NCI-H446 treated with DMSO at 0.1 percent for 48 hours (cell line): ENCODE measurements around the gene RPS3A.
A peak's percentile ranks its signal among the peaks of the same experiment; 100 is the strongest.
"Not testable (repeated sequence)": the region's sequence is repeated elsewhere in the genome, so short reads cannot be mapped to it uniquely, and the experiment has no call there.

Experiments
- DNase-seq: peaks from one replicate; lab custom pipeline; 2025; lab: John Stamatoyannopoulos, UW

RPS3A gene

DNA sequence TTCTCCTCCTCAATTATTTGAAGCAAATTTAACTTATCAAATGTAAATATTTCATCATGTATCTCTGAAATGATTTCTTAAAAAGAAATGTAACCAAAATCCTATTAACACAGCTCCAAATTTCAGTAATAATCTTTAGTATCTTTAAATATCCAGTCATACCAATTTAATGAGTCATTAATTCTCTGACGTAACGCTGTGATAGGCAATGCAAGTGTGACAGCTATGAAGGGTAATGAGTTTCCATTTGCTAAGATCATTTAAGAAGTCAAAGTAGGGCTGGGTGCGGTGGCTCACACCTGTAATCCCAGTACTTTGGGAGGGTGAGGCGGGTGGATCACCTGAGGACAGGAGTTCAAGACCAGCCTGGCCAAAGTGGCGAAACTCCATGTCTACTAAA, 15.6 kb downstream of the RPS3A start:
- DNase-seq = no peak

DNA sequence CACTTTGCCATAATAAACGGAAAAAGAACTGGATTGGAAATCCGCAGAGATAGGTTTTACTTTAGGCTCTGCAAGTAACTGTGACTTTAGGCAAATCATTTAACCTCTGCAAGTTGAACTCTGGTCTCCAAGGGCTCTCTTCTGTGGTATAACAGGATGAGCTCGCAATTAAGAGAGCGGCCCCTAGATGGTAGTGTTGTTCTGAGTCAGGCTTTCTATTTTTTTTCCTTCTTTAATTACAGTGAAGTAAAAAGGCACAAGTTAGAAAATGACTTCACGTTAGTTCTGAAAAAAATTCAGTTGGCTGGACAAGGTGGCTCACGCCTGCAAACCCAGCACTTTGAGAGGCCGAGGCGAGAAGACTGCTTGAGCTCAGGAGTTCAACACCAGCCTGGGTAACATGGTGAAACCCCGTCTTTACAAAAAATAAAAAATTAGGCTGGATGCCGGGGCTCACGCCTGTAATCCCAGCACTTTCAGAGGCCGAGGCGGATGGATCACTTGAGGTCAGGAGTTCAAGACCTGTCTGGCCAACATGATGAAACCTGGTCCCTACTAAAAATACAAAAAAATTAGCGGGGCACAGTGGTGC, 18.0 kb downstream of the RPS3A start:
- peak; percentile 25 for DNase-seq

DNA sequence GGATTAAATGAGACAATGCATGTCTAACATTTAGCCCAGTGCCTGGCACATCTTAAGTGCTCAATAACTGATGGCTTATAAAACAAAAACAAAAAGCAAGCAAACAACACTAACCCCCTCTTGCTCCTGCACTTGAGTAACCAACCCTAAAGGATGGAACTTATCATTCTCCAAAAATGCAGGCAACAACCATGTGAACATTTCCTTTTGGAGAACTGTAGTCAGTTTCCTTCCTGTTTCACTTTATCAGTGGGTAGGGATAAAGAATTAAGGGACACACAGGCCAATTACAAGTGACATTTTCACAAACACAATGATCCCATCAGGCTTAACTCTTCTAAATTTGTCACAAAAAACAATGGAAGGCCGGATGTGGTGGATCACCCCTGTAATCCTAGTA, 30.4 kb downstream of the RPS3A start:
- DNase-seq = no peak

DNA sequence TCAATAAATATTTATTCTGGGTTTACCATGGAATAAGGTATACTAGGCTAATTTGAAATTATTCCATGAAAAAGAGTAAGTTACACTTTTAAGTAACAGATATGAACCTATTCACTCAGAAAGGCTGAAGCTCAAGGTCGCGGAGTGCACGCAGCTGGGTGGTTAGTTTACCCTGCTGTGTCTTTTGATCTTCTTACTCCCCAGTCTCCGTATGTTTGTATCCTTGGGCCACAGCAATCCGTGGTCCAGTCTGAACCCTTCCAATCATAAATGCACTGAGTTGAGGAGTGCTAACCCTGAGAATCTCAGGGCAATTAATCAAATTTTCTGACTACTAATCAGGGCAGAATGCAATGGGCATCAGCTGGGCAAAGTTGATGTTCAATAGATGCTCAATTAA, 33.9 kb downstream of the RPS3A start:
- DNase-seq = no peak

DNA sequence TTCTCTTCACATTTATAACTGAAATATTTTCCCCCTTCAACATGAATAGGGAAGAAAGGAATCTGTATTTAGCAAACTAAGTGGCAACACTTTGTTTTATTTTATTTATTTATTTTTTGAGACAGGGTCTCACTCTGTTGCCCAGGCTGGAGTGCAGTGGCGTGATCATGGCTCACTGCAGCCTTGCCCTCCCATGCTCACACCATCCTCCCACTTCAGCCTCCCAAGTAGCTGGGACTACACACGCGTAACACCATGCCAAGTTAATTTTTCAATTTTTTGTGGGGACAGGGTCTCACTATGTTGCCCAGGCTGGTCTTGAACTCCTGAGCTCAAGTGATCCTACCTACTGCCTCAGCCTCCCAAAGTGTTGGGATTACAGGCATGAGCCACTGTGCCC, 36.6 kb downstream of the RPS3A start:
- DNase-seq = not testable (repeated sequence)

DNA sequence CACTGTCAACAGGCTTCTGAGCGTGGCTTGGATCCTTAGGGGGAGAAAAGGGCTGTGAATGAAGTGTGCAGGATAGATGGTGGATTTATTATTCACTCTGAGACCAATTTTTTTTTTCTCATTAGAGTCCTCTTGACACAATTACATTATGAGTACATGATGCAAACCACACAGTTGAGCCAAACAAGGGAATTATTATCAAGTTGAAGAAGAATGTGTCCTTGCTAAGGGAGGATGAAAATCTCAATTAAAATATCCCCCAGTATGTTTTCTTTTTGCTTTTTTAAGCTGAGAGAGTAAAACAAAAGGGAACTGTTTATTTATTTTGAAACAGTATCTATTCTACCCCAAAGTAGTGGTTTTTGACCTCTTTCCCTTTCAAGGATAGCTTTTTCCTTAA, 40.4 kb downstream of the RPS3A start:
- no peak for DNase-seq

DNA sequence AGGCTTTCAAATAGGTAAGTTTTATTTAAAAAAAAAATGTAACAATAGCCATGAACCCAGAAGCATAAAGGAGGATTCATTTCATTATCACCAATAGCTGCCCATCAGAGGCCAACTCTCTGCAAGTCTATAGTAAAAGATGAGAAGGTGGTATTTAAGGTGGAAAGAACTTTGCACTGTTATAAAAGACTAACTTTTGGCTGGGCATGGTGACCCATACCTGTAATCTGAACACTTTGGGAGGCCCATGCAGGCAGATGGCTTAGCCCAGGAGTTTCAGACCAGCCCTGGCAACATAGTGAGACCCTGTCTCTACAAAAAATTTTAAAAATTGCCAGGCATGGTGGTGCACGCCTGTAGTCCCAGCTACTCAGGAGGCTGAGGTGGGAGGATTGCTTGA, 43.3 kb downstream of the RPS3A start:
- no peak for DNase-seq

DNA sequence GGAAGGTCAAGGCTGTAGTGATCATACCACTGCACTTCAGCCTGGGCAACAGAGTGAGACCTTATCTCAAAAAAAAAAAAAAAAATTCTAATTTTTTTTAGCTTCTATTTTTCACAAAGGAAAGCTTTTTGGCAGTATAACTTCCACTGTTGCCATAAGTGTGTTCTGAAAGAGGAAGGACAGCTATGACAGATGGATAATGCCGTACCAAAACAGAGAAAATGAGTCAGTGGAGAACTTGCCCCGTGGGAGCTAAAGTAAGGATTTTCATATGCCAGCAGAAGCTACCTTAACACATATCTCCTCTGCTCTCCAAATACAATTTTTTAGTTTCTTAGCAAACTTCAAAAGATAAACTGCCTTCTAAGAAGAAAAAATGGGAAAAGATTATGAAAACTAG, 43.7 kb downstream of the RPS3A start:
- no peak for DNase-seq

DNA sequence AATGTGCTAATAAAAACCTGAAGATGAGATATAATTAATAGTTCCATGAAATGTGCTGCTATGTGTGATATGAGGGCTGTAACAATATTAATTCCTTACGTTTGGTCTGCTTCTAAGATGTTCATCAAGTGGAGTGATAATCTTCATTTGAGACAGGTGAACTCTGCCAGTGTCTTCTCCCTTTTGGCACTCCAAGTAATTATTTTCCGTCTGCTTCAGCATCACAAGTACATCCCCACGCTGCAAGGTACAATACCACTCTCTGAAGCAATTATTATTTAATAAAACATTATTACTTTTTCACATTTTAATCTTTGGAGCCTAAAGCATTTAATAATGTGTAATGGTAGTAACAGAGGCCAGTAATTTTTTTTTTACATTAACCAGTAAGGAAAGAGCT, 44.4 kb downstream of the RPS3A start:
- DNase-seq = no peak

DNA sequence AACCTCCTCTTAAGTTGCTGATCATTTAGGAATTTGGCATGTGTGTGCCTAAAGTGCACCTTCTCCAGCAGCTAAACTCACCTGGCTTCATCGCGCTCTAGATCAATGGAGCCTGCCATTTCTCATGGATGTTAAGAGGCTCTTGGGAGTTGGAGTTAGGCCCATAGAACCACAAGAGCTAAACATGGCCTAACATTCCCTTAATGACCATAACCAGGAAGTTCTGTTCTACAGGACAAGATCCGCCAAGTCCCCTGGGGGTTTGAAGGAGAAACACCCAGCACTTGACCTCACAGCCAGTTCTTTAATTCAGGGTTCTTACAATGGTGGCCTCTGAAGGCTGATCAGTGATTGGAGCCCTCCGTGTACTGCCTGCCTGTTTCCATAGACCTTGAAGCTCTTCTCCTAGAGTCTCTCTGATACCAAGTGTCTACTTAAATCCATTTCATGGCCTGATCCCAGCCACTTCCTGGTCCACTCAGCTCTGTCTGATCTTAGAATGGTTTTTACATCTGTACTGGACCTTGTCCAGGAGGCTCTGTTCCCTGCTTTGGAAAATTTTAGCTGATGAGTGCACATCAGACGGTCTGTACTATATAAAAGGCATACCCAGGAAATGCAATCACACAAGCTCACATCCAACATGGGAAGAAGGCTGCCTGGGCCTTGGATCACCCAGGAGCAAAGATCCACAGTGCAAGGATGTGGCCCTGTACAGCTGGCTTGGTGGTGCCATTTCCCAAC, 45.1 kb downstream of the RPS3A start:
- no peak for DNase-seq

DNA sequence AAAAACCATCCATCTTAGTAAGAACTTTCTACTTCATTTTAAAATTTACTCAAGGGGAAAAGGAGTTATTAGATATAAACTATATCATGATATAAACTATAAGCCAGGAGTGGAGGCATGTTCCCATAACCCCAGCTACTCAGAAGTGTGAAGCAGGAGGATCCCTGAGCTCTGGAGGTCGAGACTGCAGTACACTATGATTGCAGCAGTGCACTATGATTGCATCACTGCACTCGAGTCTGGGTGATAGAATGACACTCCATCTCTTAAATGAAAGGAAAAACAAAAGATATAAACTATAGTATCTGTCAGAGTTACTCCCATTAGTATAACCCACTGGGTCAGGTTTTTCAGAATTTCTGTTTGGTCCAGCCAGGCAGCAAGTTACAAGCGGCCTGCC, 47.6 kb downstream of the RPS3A start:
- no peak for DNase-seq

DNA sequence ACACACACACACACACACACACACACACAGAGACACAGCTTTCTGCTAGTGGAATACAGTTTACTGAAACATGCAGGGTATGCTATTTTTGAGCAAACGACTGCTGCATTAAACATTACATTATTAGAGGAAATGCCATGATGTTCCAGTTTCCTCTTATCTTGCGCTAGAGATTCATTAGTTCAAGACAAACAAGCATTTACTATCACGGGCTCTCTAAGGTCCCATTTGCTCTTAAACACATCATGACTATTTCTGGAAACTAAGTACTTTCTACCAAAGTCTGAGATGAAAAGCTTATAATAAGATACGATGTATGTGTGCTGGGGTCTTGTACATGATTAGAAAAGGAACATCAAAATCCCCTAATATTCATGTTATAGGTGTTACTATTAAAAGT, 48.8 kb downstream of the RPS3A start:
- DNase-seq = no peak

DNA sequence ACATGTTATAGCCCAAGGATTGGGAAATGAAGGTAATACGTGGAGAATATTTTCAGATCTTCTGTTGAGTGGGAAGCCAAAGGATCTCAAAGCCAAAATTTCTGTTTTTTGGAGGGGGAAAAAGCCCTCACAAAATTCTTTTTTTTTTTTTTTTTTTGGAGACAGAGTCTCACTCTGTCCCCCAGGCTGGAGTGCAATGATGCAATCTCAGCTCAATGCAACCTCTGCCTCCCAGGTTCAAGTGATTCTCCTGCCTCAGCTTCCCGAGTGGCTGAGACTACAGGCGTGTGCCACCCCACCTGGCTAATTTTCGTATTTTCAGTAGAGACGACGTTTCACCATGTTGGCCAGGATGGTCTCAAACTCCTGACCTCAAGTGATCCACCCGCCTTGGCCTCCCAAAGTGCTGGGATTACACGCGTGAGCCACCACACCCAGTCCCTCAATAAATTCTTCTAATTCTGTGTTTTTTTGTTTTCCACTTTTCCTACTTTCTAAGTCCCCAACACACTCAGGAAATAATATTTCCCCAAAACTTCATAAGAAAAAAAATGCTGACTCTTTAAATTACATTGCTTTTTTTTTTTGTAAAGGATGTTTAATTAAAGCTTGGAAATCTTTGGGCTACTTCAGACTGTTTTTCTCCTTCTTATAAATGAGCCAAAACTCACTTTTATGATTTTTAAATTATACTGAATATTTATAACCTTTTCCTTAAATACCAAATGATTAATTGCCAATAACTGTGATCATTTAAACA, 51.6 kb downstream of the RPS3A start:
- no peak for DNase-seq

DNA sequence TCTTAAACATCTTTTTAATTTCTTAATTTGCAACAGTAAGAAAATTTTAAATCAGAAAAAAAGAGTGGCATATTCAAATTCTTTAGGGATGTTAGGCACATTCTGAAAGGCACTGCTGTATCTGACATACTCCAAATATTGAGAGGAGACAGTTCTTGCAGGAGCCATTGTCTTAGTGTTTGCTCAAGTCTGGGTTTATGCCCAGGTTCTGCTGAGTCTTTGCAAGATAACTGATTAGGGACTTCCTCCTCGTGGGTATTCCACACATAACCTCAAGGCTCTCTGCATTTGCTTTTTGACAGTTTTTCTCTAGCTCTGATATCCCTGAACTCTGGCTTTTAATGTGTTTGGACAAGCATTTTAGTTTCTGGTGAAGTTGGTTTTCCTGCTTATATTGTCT, 52.6 kb downstream of the RPS3A start:
- DNase-seq = no peak

DNA sequence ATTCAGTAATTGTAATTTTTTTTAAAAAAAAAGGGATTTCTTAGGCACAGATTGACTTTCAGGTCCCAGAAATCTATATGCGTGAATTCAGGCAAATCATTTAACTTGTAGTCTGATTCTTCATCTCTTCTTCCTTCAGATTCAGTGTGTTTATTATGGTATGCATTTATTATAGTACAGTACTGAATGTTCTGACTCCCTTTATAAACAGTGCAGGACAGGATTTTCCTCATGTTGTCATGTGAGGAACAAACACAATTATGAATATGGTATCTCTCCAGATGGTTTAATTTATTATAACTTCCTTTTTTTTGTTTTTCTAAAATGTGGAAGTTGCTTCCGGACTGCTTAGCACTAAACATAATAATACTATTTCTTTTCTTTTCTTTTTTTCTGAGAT, 54.2 kb downstream of the RPS3A start:
- DNase-seq = no peak
